Middle frontal gyrus (tissue), 1 donor: ENCODE measurements around the gene CLPX.
"Not testable (repeated sequence)": the region's sequence is repeated elsewhere in the genome, so short reads cannot be mapped to it uniquely, and the experiment has no call there.

Experiments
- DNase-seq: peaks from one replicate; pipeline ENCODE4 v3.0.0-alpha.2; 2015; ENCODE audit warnings: low spot score; ENCODE audit errors: extremely low spot score

Gene CLPX

DNA sequence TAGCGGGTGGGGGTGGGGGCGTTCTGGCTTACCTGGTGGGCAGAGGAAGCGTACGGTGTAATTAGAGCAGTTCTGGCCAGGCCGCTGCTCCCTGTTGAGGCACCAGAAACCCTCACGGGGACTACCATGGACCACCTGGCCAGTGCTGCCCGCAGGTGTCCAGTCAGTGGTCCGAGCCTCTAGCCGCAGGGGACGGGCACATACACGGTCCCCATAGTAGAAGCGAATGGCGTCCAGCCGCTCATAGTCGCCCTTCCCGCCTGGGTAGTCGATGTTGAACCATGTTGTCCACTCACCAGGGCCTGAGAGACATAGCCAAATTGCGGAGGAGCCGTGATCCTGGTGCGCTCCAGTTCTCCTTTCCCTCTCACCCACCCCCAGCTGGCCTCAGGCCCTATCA, 21.6 kb upstream of the CLPX start:
- DNase-seq: no peak

- DNase-seq: no peak
These were observed 20.0 kb upstream of the CLPX start for GRCh38 chr15:65204931-65205660.

DNA sequence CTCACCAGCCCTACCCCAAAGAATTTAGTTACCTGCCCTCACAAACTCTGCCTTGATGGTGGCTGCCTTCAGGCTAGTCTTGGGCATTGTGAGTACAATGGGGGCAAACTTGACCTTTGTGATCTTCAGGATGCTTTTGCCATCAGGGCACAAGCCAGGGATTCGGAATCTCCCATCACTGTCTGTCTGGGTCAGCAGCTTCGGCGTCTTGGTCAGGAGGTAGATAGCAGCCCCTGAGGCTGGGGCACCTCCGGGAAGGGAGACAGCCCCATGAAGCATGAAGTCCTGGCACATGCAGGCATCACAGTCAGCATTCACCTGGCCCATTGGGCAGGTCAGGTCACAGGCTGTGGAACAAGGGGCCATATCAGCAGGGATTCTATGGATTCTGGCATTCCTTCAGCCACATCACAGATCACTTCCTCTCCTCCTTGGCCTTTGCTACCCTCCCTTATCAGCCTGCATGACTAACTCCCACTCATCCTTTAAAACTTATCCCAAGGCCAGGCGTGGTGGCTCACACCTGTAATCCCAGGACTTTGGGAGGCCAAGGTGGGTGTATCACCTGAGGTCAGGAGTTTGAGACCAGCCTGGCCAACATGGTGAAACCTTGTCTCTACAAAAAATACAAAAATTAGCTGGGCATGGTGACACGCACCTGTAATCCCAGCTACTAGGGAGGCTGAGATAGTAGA, 19.2 kb upstream of the CLPX start:
- no peak for DNase-seq

DNA sequence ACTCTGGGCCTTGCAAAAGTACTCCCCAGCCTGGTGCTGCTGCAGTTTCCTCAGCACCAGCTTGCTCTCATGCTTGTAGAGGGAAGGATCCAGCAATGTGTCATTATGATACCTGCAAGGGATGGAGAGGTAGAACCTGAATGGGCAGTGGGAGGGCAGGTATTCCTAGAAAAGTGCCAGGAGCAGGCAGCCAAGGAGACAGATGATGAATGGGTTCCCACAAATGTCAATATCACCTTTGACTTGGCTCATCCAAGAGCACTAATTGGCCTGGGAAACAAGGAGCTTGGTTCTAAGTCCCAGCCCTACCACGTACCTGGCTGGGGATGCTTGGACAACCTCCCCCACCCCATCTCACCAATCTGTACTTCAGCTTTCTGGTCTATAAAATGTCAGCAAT, 16.8 kb upstream of the CLPX start:
- no peak for DNase-seq

- no peak for DNase-seq
These were observed 13.4 kb upstream of the CLPX start for GRCh38 chr15:65198571-65198970.

GRCh38 chr15:65197337-65197645, 12.1 kb upstream of the CLPX start:
- DNase-seq: no peak

GRCh38 chr15:65196637-65197336, 11.6 kb upstream of the CLPX start:
- no peak for DNase-seq

DNA sequence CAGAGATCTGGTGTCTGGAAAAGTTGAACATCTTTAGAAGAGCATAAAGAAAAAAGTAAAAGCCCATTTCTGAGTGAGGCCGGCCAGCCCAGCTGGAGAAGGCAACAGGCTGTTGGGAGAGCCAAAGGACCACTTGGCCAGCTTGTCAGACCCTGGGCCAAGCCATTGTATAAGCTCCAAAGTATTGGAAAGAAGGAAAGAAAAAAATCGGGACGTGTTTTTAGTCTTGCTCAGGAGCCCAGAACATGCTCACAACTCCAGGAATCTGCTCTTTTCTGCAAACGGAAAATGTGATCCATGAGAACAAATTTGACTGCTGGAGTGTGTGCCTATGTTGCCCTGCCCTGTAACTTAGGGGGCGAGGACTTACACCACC, 10.4 kb upstream of the CLPX start:
- DNase-seq: no peak

- no peak for DNase-seq
These were observed 9.8 kb upstream of the CLPX start for GRCh38 chr15:65194826-65195547.

- no peak for DNase-seq
These were observed 6.9 kb upstream of the CLPX start for GRCh38 chr15:65192016-65192415.

GRCh38 chr15:65189102-65189740, 4.1 kb upstream of the CLPX start:
- DNase-seq: no peak

DNA sequence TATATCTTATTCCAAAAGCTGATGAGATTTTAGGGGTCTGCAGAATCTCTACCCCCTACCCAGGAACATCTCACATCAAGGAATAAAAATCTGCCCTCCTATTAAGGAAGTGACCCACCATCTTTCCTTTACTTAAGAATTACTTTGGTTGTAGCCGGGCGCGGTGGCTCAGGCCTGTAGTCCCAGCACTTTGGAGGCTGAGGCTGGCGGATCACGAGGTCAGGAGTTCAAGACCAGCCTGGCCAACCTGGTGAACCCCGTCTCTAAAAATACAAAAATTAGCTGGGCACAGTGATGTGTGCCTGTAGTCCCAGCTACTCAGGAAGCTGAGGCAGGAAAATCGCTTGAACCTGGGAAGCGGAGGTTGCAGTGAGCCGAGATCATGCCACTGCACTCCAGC, 3.3 kb upstream of the CLPX start:
- DNase-seq: not testable (repeated sequence)

- no peak for DNase-seq
These were observed 756 bp downstream of the CLPX start for GRCh38 chr15:65184305-65184867.

GRCh38 chr15:65183865-65184159, 1.3 kb downstream of the CLPX start:
- DNase-seq: no peak

GRCh38 chr15:65182538-65182937, 2.6 kb downstream of the CLPX start:
- no peak for DNase-seq

DNA sequence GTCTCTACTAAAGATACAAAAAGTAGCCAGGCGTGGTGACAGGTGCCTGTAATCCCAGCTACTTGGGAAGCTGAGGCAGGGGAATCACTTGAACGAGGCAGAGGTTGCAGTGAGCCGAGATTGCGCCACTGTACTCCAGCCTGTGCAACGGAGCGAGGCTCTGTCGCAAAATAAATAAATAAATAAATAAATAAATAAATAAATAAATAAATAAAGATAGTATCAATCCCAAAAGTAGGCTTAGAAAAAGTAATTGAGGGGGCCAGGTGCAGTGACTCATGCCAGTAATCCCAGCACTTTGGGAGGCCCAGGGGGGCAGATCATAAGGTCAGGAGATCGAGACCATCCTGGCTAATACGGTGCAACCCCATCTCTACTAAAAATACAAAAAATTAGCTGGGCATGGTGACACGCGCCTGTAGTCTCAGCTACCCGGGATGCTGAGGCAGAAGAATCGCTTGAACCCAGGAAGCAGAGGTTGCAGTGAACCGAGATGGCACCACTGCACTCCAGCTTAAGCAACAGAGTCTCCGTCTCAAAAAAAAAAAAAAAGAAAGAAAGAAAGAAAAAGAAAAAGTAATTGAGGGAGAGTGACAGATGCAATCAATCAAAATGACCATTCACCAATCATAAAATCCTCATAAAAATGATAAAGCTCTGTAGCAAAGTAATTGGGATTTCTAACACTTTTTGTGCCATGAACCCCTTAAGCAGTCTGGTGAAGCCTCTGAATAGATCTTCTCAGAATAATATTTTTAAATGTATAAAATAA, 3.4 kb downstream of the CLPX start:
- not testable (repeated sequence) for DNase-seq

DNA sequence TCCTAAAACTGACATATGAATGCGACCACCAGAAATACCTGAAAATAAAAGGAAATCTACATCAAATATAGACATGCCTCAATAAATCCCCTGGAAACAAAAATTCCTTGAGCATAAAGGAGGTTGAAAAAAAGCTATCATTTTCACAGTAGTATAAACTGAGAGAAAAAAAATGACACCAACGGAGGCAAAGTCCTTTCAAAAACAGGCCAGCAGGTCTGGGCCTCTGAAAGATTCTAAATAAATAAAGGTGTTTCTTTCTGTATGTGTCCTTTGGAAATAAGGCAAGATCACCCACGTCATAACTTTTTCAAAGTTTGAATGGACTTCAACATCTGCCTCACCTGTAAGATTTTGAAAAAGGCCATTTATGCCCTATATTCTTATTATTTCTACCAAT, 5.0 kb downstream of the CLPX start:
- DNase-seq: no peak

DNA sequence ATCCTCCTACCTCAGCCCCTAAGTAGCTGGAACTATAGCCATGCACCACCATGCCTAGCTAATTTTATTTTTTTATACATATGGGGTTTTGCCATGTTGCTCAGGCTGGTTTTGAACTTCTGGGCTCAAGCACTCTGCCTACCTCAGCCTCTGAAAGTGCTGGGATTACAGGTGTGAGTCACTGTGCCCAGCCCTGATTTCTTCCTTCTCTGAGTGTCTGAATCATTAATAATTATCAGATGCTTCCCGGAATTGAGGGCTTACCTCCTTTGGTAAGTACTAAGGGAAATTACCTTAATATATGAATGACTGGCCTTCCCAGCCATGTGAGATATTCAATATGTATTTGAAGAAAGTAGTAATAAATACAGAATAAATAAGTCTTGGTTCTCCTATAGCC, 7.2 kb downstream of the CLPX start:
- DNase-seq: no peak

DNA sequence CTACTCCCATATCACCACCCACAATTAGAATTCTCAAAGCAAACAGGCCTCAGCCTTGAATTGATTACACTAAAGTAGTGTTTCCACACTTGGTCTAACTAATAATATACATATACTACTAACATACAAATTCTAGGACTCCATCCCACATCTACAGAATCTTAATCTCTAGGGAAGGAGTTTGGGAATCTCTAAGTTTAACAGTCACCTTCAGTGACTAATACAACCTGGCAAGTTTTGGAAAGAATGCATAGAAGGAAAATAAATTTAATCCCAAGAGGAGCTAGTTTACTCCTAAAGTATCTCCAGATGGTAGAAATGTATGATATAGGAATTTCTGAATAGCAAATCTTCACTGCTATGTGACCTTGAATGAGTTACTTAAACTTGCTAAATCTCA, 9.1 kb downstream of the CLPX start:
- DNase-seq: no peak

DNA sequence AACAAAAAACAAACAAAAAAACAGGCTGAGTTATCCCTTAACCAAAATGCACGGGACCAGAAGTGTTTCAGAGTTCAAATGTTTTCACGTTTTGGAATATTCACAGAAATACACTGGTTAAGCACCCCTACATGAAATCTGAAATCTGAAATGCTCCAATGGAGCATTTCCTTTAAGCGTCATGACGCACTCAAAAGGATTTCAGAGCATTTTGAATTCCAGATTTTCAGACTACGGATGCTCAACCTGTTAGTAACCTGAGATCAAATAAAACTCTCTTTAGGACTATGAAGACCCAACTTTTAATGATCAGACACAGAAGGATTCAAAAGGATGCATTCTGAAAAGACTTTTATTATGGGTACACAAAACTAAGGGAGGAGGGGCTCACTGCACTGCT, 9.6 kb downstream of the CLPX start:
- no peak for DNase-seq

GRCh38 chr15:65174509-65174908, 10.6 kb downstream of the CLPX start:
- no peak for DNase-seq
